Stimulated activated CD4-positive, alpha-beta T cell treated with anti-CD3 and anti-CD28 coated beads, Interleukin-15, amount 100 ng/mL, for 24 hours (primary cell): Measurements from ENCODE around the gene SPAG4.

ENCODE experiments used
- DNase-seq: peaks from one replicate; pipeline ENCODE4 v3.0.0-alpha.2; 2020

SPAG4 gene

GRCh38 chr20:35615667-35616464 is at the start of gene SPAG4:
SPAG4 (plus strand) TSS chr20:35615829; CDS start chr20:35616004, 175 bp downstream.
- DNase-seq = peak; percentile 100

DNA sequence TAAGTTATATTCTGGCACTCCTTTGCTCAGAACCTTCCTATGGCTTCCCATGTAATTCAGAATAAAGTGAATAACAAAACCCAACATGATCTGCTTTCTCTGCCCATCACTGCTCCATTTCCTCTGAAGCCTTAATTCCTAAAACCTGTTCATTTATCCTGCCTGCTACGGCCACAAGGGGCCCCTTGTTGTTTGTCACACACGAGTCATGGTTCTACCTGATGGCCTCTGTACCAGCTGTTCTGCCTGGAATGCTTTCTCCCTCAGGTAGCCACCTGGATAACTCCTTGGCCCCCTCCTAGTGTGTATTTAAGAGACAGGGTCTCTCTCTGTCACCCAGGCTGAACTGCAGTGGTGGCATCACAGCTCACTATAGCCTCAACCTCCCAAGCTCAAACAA is 47.0 kb upstream of the SPAG4 start:
- no peak for DNase-seq

GRCh38 chr20:35571555-35571954 is 44.1 kb upstream of the SPAG4 start:
- DNase-seq = no peak

DNA sequence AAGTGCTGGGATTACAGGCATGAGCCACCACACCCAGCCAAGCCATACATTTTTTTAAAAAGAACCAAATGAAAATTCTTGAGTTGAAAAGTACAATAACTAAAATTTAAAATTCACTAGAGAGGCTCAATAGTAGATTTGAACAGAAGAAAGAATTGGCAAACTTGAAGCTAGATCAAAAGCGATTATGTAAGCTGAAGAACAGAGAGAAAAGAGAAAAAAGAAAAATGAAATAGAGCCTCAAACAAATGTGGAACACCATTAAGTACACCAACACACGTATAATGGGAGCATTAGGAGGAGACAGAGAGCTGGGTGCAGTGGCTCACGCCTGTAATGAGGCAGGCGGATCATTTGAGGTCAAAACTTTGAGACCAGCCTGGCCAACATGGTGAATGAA is 42.8 kb upstream of the SPAG4 start:
- no peak for DNase-seq

GRCh38 chr20:35575958-35576357 is 39.7 kb upstream of the SPAG4 start:
- DNase-seq = no peak

- no peak for DNase-seq
Observed at GRCh38 chr20:35576816-35577215, 38.8 kb upstream of the SPAG4 start.

DNA sequence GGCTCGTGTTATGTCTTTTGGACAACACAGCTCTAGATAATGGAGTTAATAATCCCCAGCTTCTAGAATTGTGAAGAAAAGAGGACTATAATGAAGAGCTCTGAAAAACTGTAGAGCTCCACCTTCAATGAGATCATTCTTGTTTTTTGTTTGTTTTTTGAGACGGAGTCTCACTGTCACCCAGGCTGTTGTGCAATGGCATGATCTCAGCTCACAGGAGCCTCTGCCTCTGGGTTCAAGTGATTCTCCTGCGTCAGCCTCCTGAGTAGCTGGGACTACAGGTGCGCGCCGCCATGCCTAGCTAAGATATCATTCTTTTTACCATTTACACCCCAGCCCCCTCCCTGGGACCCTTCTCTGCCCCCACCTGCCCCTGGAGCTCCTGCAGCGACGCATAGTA is 37.2 kb upstream of the SPAG4 start:
- DNase-seq = no peak

DNA sequence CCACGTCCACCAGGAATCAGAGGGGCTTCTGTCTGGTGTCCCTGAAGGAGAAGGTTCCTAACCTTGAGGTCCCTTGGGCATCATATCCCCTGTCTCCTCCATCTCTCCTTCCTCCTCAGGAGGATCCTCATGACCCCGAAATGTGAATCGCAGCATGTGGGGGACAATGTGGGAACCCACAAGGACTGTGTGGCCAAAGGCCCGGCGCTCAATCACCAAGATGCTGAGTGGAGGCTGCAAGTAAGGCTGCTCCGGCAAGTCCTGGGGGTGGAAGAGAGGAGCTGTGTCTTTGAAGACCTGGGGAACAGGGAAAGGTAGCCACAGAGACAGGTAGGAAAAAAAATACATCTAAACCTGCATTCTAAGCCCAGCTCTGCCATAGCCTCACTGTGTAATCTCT is 36.4 kb upstream of the SPAG4 start:
- no peak for DNase-seq

DNA sequence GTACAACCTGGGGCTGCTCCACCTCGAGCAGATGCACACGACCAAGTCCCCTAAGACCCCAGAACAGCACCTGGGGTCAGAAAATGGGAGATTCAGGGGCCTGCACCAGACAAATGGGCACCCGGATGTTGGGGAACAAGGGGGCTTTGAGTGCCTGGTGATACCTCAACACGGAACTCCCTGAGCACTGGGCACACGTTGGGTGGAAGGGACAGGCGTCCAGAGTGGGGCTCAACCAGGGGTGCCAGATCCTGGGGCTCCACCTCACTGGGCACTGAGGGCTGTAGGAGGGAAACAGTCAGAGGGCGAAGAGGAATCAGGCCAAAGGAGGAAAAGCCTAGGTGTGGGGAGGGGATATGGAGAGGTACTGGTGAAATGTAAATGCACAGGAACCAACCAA is 33.5 kb upstream of the SPAG4 start:
- no peak for DNase-seq

- no peak for DNase-seq
Observed at GRCh38 chr20:35582741-35583404, 32.8 kb upstream of the SPAG4 start.

- DNase-seq = no peak
Observed at GRCh38 chr20:35583636-35584560, 31.7 kb upstream of the SPAG4 start.

DNA sequence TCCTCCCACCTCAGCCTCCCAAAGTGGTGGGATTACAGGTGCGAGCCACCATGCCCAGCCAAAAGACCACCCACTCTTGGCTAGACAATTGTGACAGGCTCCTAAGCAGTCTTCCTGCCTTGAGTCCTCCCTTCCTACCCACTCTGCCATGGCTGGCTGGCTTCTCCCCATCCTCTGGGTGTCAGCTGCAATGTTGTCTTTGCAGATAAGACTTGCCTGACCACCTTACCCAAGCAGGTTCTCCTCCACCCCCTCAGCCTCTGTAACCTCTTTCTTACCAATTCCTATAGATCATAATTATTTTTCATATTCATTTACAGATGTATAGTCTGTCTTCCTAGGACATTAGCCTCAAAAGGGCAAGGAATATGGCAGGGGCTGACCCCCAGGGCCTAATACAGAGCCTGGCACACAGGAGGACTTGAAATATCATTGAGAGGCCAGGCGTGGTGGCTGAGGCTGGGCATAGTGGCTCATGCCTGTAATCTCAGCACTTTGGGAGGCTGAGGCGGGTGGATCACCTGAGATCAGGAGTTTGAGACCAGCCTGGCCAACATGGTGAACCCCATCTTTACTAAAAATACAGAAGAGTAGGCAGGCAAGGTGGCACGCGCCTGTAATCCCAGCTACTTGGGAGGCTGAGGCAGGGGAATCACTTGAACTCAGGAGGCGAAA is 28.7 kb upstream of the SPAG4 start:
- no peak for DNase-seq

- no peak for DNase-seq
Observed at GRCh38 chr20:35587436-35587835, 28.2 kb upstream of the SPAG4 start.

DNA sequence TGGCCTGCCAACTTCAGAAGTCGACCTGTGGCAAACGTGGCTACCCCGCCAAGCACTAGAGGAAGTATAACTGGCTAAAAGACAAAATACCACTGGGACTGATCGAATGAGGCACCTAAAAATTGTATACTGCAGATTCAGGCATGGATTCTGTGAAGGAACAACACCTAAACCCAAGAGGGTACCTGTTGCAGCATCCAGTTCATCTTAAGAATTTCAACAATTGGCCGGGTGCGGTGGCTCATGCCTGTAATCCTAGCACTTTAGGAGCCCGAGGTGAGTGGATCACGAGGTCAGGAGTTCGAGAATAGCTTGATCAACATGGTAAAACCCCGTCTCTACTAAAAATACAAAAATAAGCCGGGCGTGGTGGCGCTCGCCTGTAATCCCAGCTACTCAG is 27.2 kb upstream of the SPAG4 start:
- DNase-seq = no peak

- DNase-seq = no peak
Observed at GRCh38 chr20:35592339-35592974, 23.2 kb upstream of the SPAG4 start.

- DNase-seq = no peak
Observed at GRCh38 chr20:35595456-35595855, 20.2 kb upstream of the SPAG4 start.

- DNase-seq = no peak
Observed at GRCh38 chr20:35595901-35596300, 19.7 kb upstream of the SPAG4 start.

DNA sequence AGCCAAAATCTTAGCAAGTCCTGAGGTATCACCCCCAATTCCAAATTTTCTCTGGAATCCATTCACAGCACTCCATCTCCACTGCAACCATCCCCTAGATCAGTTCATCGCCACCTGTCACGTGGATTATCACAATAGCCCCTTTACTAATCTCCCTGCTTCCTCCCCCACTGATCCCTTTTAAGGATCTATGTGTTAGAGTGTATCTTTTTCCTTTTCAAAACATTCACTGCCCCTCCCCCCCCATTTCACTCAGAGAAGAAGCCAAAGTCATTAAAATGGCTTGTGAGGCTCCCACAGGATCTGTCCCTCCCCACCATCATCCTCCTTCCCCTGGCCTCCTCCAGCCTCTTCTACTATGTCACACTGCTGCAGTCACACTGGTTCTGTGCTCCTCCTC is 18.4 kb upstream of the SPAG4 start:
- no peak for DNase-seq

- DNase-seq = no peak
Observed at GRCh38 chr20:35598476-35598875, 17.2 kb upstream of the SPAG4 start.

- no peak for DNase-seq
Observed at GRCh38 chr20:35598899-35599775, 16.5 kb upstream of the SPAG4 start.

GRCh38 chr20:35599776-35600120 is 15.9 kb upstream of the SPAG4 start:
- no peak for DNase-seq
